GM18519 (cell line): ENCODE results near the gene CCNL1.
"Not testable (repeated sequence)": the region's sequence is repeated elsewhere in the genome, so short reads cannot be mapped to it uniquely, and the experiment has no call there.

Experiments used
- ATAC-seq: cut with Tn5 transposase; IDR thresholded peaks from one replicate; pipeline ENCODE4 v1.9.1; 2021; ENCODE audit warnings: mild to moderate bottlenecking, moderate library complexity; ENCODE audit not compliant: unreplicated experiment, low FRiP score

Gene CCNL1

DNA sequence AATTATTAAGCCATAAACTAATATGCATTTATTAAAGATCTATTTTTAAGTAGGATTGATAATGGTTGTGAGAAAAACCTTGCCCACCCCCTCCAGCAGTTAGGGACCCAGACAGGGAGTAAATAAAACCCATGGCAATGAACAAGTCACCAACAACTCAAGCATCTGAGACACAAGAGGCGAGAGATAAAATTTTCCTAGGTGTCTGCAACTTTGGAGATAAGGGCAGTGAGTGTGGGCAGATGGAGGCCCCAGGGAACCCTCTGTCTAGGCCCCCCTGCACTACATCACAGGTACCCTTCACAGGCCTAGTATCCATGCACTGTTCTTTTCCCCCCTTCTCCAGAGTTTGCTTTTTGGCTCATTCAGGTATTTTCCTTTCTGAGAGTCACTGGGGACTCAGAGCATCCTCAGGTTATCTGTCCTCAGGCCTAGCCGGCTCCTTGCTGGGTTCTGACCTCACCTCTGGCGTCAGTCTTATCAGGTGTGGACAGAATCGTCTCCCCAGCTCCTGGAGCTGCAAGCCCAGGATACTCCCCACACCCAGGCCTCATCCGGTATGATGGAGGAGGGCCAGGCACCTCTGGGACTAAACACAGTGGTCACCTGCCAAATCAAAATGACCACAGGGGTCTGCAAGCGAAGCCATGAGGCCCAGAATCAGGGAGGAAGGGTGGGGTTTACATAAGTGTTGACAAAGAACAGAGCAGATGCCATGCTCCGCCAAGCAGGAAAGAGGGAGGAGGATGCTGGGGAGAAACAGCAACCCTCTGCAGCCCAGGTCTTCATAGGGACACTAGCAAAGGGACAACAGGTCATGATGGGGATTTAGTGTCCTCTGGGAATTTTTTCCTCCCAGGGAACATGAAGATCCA lies 50.4 kb downstream of the CCNL1 start:
- ATAC-seq: no peak

DNA sequence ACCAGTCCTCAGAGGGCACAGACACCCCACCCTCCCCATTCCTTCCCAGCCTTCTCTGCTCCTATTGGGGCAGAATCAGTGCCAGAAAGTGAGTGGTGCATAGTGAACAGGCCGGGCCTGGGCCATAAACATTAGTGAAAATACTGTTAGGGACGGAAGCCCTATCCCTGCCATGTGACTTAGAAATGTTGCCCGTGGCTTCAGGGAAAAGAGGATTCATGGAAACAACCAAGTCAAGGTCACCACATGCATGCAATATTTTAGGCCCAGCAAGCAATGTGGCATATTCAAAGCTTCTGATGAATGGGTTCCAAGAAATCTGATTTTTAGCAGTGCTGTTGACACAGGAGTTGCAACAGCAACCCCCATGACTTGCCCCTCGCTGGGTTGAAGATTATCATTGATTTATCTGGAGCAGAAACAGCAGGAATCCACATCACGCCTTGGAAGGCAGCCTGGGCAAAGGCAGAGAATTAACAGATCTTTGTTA lies 52.3 kb downstream of the CCNL1 start:
- ATAC-seq: no peak

DNA sequence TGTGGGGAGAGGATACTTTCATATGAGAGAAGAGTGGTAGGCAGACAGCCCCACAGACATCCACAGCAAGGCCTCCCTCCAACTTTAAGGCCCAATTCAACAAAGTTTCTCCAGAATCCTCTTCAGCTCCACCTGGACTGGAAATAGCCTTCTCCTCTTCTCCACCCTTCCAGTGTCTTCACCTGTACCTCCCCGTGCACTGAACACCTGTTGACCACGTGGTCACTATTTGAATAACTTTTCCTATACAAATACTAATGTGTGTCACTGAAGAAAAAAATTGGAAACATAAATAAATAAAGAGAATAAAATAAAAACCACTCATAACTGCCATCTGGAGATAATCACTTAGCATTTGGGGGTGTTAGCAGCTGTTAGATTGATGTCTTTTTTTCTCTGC lies 52.9 kb downstream of the CCNL1 start:
- no peak for ATAC-seq

DNA sequence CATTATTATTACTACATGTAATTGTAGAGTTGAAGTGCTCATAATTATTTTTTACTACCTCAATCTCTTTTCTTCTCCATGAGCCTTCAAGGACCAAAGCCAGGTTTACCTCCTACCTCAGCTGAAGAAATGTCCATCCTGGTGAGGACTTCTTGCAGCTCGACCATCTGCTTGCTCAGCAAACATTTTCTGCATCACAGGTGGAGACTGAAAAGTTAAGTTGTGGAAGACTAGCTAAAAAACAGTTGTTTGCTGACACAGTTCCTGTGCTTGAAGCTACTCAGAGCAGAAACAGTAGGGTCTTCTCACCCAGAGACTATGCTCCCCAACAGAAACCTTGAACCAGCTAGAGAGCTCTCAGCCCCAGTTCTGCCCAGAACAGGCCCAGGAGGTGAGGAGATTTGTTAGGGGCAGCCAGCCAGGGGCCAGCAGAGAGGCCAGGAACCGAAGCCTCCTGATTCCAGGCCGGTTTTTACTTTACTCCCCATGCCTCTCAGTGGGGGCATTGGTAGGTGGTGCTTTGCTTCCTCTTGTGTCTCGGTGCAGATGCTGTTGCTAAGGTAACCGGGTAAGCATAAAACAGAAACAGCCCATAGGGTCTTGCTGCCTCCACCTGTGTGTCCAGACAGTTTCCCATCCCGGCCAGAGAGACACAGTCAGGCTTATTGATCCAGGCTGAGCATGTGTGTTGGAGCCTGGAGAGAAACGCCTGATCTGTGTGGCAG lies 54.9 kb downstream of the CCNL1 start:
- peak; percentile 48 for ATAC-seq

DNA sequence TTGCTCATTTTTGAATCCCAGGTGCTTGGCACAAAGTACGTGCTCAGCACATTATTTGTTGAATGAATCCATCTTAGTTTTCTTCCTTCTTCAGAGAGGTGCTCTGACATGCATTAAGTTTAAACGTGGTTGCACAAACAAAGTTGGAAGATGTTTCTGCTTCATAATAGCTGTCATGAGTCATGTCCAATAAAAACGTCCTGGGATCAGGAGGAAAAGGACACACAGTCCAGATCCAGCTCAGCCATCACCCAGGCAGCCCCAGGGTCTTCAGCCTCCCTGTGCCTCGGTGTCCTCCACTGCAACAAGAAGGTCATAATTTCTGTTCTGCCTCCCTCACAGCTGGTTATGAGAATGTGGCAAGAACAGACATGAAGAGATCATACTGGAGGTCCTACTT lies 55.4 kb downstream of the CCNL1 start:
- ATAC-seq: no peak

DNA sequence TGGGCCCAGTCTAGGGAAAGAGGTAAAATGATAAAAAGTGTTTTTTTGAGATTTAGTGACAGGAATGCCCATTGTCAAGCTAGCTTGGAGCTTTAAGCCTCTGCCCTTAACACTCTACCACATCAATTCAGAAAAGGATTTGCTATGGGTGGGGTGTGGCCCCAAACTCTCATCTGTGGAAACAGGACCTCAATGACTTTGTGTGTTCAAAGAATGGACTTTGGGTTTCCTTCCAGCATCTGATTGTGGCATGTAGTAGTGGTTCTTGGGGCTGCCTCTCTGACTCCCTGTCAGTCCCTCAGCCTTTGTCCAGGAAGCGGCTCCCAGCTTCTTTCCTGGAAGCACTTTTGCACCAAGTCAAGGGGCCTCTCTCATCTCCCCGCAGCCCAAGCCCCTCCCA lies 56.1 kb downstream of the CCNL1 start:
- ATAC-seq: no peak

DNA sequence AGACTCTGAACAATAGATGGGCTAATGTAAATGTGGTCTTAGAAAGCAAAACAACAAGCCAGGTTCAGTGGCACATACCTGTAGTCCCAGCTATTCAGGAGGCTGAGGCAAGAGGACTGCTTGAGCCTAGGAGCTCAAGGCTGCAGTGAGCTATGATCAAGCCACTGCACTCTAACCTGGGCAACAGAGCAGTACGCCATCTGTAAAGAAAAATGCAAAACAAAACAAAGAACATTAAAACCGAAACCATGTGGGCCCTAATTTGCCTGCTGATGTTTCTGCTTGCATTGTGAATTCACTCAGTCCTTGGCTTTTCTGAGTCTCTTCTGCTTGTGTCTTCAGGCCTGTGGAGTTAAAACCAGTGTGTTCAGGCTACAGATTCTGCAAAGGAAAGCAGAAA lies 56.7 kb downstream of the CCNL1 start:
- ATAC-seq: peak; percentile 89

DNA sequence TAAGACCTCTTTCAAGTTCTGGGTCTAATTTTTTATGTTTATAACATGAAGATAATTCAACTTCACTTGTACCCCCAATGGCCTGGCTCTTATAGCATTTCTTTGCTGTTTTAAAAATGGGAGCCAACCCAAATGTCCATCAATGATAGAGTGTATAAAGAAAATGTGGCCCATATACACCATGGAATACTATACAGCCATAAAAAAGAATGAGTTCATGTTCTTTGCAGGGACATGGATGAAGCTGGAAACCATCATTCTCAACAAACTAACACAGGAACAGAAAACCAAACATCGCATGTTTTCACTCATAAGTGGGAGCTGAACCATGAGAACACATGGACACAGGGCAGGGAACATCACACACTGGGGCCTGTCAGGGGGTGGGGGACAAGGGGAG lies 57.4 kb downstream of the CCNL1 start:
- not testable (repeated sequence) for ATAC-seq

DNA sequence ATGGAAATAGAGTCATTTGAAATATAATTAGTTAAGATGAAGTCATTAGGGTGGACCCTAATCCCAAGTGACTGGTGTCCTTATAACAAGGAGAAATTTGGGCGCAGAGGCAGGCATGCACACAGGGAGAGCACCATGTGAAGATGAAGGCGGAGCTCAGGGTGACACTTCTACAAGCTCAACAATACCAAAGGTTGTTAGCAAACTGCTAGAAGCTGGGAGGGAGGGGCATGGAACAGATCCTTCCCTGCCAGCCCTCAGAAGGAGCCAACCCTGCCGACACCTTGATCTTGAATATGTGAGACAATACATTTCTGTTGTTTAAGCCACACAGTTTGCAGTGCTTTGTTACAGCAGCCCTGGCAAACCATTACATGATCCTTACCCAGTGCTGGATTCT lies 57.8 kb downstream of the CCNL1 start:
- no peak for ATAC-seq

DNA sequence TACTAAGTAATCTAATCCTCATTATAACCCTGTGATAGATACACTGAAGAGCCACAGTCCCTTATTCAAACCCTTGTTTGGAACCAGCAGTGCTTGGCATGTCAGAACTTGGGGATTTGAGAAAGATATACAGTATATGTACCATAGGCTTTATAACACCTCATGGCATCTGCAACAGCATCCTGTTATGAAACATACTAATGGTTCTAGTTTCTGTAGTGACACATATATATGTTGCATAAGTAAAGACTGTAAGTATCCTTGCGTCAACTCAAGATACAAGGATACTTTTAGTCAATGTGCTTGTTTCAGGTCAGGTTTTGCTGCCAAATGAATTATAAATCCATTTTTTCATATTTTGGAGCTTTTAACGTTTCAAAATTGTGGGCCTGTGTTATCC lies 58.5 kb downstream of the CCNL1 start:
- ATAC-seq: no peak

DNA sequence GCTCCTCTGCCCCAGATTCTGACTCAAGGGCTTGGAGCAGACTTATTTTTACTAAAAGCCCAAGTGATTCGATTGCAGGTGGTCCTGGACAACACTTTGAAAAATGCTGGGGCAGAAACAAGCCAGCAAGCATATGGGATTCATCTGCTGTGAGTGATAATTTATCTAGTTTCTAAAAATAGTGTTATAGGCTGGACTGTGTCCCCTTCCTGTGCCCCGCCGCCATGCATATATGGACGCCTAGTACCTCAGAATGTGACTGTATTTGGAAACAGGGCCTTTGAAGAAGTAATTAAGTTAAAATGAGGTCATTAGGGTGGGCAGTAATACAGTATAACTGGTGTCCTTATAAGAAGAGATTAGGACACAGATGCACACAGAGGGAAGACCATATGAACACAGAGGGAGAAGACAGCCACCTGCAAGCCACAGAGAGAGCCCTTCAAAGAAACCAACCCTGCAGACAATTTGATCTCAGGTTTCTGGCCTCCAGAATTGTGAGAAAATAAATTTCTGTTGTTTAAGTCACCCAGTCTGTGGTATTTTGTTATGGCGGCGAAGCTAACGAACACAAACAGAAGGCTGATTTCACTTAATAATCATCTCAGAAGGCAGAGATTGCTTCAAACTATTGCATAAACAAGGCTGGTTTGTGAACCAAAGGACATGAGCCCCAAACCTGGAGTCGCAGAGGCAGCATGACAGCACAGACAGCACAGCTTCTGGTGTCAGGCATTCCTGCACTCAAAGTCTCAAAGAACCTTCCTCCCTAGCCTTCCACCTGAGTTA lies 59.1 kb downstream of the CCNL1 start:
- no peak for ATAC-seq

DNA sequence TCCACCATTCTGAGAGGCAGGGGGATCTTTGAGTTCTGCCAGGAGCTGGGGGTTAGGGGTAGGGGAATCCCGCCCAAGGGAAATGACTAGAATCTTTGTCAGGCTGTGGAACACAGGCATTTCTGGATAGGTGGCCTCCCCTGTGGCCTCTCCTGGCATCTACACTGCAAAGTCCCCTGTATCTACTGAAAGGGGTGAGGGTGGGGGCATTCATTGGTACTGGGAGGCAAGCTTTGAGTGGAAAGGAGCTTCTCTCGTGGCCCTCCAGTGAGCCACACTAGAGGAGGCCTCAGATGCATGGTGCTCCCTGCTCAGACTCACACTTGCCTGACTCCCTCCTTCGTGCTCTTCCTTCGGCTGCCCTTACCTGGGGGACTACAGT lies 59.9 kb downstream of the CCNL1 start:
- no peak for ATAC-seq

DNA sequence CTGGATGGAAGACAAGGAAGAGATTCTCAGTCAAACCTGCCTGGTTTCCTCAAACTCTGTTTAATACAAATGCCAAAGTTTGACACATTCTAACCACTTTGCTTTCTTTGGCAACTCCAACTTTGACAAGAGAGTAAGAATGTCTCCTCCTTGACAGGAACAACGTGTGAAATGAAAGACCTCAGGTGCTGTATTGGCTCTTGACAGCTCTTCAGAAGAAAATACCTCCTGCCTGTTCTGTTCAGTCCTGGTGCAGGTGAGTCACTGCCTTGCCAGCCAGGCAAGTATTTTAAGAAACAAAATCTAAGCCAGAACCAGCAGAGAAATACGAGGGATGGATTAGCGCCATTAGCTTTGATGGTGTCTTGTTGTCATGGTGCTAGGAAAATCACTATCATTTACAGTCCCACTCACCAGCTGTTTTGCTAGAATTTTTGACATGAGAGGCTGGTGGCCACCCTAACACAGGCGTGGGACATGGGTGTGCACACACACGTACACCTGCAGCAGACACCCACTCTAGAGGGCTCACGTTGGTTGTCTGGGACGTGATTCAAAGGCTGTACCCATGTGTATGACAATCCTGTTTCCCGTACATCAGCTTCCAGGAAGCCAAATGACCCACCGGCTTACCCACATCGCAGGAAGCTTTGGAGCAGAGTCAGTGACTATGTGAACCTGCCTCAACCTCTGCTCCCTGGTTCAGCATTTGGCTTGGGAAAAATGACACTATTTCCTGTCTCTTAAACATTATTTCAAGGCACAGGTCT lies 60.4 kb downstream of the CCNL1 start:
- no peak for ATAC-seq

DNA sequence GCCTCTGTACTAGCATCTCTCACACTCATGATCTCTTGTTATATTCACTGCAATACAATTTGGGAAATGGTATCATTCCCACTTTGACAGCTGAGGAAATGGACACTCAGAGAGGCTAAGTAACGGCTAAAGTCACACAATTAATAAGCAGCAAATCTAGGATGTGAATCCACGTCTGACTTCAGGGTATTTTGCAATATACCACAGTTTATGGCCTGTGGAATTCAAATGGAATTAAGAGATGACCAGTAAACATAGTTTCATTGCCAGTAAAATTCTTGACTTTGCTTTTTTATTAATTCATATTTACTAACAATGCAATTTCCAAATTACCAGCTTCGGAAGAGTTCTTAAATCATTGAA lies 61.1 kb downstream of the CCNL1 start:
- no peak for ATAC-seq

DNA sequence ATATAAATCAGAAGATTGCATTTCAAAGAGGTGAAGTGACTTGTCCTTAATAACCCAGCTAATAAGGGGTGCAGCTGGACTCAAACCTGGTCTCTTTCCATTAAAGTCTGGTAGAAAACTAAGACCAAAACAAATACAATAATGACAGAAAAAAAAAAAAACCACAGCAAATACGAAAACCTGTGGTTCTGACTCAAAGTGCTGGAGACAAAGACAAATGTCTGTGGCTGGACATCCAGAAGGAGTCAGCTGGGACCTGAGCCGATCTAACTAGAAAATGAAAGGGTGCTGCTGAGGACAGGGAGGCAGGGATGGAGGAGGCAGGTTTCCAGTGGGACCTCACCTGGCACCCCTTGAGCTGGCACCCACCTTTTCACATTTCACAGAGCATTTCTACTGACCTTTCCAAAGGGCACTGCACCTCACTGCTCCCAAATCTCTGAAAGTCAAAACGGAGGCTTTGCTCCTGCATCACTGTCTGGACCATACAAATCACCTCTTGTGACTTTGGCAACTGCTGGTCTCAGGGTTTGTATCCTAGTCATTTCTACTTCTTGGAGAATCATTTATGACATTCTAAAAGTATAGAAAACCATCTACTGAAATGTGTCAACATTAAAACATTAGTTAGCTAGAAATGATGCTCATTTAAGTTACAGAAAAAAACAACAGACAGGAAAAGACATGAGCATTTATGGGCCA lies 61.7 kb downstream of the CCNL1 start:
- ATAC-seq: no peak
